Neuronal stem cell (in vitro differentiated cells): ENCODE measurements around the gene HOMER1.
"Not testable (repeated sequence)": the region's sequence is repeated elsewhere in the genome, so short reads cannot be mapped to it uniquely, and the experiment has no call there.

Experiments
- DNase-seq: peaks from one replicate; pipeline ENCODE4 v3.0.0-alpha.2; 2013; ENCODE audit warnings: low spot score
- H2AFZ ChIP-seq: one replicate; pipeline ENCODE4 v1.6.1; 2013; ENCODE audit warnings: mild to moderate bottlenecking, low read length, inconsistent platforms
- H2AK5ac ChIP-seq: 2 replicates; pipeline ENCODE4 v1.6.1; 2013; ENCODE audit warnings: low read depth, mild to moderate bottlenecking, inconsistent platforms, low read length, moderate library complexity, mixed read lengths
- H2BK120ac ChIP-seq: 2 replicates; pipeline ENCODE4 v1.6.1; 2013; ENCODE audit warnings: low read depth, mild to moderate bottlenecking, inconsistent platforms, low read length, moderate library complexity, mixed read lengths
- H2BK12ac ChIP-seq: one replicate; pipeline ENCODE4 v1.6.1; 2013; ENCODE audit warnings: low read length, inconsistent platforms
- H2BK15ac ChIP-seq: 2 replicates; pipeline ENCODE4 v1.6.1; 2013; ENCODE audit warnings: mild to moderate bottlenecking, low read length, inconsistent platforms, mixed read lengths
- H2BK5ac ChIP-seq: one replicate; pipeline ENCODE4 v1.6.1; 2013; ENCODE audit warnings: inconsistent platforms, mild to moderate bottlenecking, low read length, moderate library complexity
- H3K14ac ChIP-seq: one replicate; pipeline ENCODE4 v1.6.1; 2013; ENCODE audit warnings: low read length, inconsistent platforms
- H3K18ac ChIP-seq: 2 replicates; pipeline ENCODE4 v1.6.1; 2013; ENCODE audit warnings: low read length, inconsistent platforms
- H3K23ac ChIP-seq: 2 replicates; pipeline ENCODE4 v1.6.1; 2013; ENCODE audit warnings: low read depth, mild to moderate bottlenecking, mixed read lengths, low read length, inconsistent platforms; ENCODE audit not compliant: poor library complexity
- H3K27ac ChIP-seq: replicated peaks from 3 replicates; pipeline ENCODE4 v1.5.1; 2013; ENCODE audit warnings: low read length, inconsistent platforms
- H3K27me3 ChIP-seq, 3 experiments: 2 replicates each; pipeline ENCODE4 v1.6.1; 2013; ENCODE audit warnings: low read length in 3 of 3, mild to moderate bottlenecking in 2 of 3, inconsistent platforms in 1 of 3, low read depth in 1 of 3, mixed read lengths in 1 of 3, moderate library complexity in 1 of 3; ENCODE audit not compliant: control insufficient read depth in 3 of 3, insufficient read depth in 3 of 3
- H3K36me3 ChIP-seq, 2 donors: replicated peaks in 1 of 2; 2 replicates each; pipeline ENCODE4 v1.6.1; 2013; ENCODE audit warnings: low read length in 2 of 2; ENCODE audit not compliant: control insufficient read depth in 2 of 2, insufficient read depth in 2 of 2
- H3K4ac ChIP-seq: 2 replicates; pipeline ENCODE4 v1.6.1; 2013; ENCODE audit warnings: inconsistent platforms, mild to moderate bottlenecking, low read length, moderate library complexity
- H3K4me1 ChIP-seq, 2 donors: 1 replicate in 1 of 2; 2 replicates in 1 of 2; pipeline ENCODE4 v1.6.1; 2013; ENCODE audit warnings: low read length in 2 of 2, low read depth in 1 of 2; ENCODE audit not compliant: control insufficient read depth in 2 of 2, insufficient read depth in 1 of 2
- H3K4me2 ChIP-seq: one replicate; pipeline ENCODE4 v1.6.1; 2013; ENCODE audit warnings: mild to moderate bottlenecking, low read length, inconsistent platforms; ENCODE audit not compliant: insufficient read depth, poor library complexity, severe bottlenecking
- H3K4me3 ChIP-seq, 2 donors: 2 replicates each; pipeline ENCODE4 v1.5.1; 2013; ENCODE audit warnings: low read length in 2 of 2, mild to moderate bottlenecking in 2 of 2, inconsistent platforms in 1 of 2, moderate library complexity in 1 of 2
- H3K79me1 ChIP-seq: one replicate; pipeline ENCODE4 v1.6.1; 2013; ENCODE audit warnings: low read depth, mild to moderate bottlenecking, inconsistent platforms, low read length, moderate library complexity
- H3K9ac ChIP-seq: one replicate; pipeline ENCODE4 v1.6.1; 2013; ENCODE audit warnings: mild to moderate bottlenecking, low read depth, low read length, inconsistent platforms; ENCODE audit not compliant: poor library complexity
- H3K9me3 ChIP-seq, 2 donors: replicated peaks in 1 of 2; 2 replicates each; pipeline versions ENCODE3 to v1.6.1; 2013; ENCODE audit warnings: low read length in 2 of 2, mild to moderate bottlenecking in 2 of 2, inconsistent platforms in 1 of 2, low read depth in 1 of 2, mixed read lengths in 1 of 2, moderate library complexity in 1 of 2; ENCODE audit not compliant: control insufficient read depth in 2 of 2, insufficient read depth in 1 of 2
- H4K8ac ChIP-seq: one replicate; pipeline ENCODE4 v1.6.1; 2013; ENCODE audit warnings: low read depth, mild to moderate bottlenecking, inconsistent platforms, low read length, moderate library complexity
- H4K91ac ChIP-seq: one replicate; pipeline ENCODE4 v1.6.1; 2013; ENCODE audit warnings: low read length, low read depth, mild to moderate bottlenecking, inconsistent platforms; ENCODE audit not compliant: poor library complexity
- WGBS, 2 donors: extraction: QIAGEN DNeasy Blood & Tissue Kit; methylation state at CpG; one replicate each; pipeline ENCODE4 v1.1.7; 2013; ENCODE audit warnings: missing lambda C conversion rate in 2 of 2, mixed read lengths in 1 of 2; ENCODE audit not compliant: insufficient read length in 2 of 2, insufficient replicate concordance in 1 of 2; ENCODE audit errors: extremely low coverage in 2 of 2; 5-methylcytosine and 5-hydroxymethylcytosine counted together

The HOMER1 gene

DNA sequence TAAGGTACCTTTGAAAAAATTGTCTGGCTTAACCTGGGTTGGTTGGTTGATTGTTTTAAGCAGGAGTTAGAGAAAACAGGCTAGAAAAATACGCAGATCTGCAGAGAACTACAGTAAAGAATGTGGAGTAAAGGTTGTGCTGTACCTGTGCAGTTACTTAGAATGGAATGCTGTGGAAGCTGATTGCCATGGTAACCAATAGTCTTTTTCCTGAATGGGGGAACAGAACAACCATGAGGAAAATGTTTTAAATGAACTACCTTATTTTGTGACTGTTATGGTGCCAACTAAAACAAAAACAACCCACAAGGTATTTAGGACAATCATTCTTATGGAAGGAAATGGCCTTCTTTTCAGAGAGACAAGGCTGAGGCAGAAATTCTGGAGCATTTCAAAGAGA, 4.8 kb upstream of the HOMER1 start:
- no peak overlapping the region for H2AFZ ChIP-seq
- WGBS, 2 donors, result no CpG with 5 or more reads among the region's 1 CpG
- no peak overlapping the region for H4K8ac ChIP-seq
- H3K27ac ChIP-seq, result no peak overlapping the region
- no peak overlapping the region for H3K23ac ChIP-seq
- no peaks in the 10 kb centered on the region for H3K79me1 ChIP-seq
- no peak overlapping the region for H3K4me3 ChIP-seq
- no peak overlapping the region for H2BK15ac ChIP-seq
- H2BK120ac ChIP-seq, result no peak overlapping the region
- H3K18ac ChIP-seq, result no peak overlapping the region
- peaks cover 0 to 2% of the 10 kb centered on the region in 2 donors for H3K9me3 ChIP-seq
- H4K91ac ChIP-seq, result no peak overlapping the region
- no peaks in the 10 kb centered on the region for H3K36me3 ChIP-seq
- H3K4me2 ChIP-seq, result no peak overlapping the region
- H2BK5ac ChIP-seq, result no peak overlapping the region
- no peak overlapping the region for H3K4ac ChIP-seq
- no peak overlapping the region for H2BK12ac ChIP-seq
- no peak overlapping the region for H3K9ac ChIP-seq
- H2AK5ac ChIP-seq, result no peak overlapping the region
- peaks cover 0 to 5% (median 0%) of the 10 kb centered on the region in 3 experiments for H3K27me3 ChIP-seq
- H3K14ac ChIP-seq, result no peak overlapping the region
- peaks cover 1 to 4% of the 10 kb centered on the region in 2 donors for H3K4me1 ChIP-seq
- no peak for DNase-seq

DNA sequence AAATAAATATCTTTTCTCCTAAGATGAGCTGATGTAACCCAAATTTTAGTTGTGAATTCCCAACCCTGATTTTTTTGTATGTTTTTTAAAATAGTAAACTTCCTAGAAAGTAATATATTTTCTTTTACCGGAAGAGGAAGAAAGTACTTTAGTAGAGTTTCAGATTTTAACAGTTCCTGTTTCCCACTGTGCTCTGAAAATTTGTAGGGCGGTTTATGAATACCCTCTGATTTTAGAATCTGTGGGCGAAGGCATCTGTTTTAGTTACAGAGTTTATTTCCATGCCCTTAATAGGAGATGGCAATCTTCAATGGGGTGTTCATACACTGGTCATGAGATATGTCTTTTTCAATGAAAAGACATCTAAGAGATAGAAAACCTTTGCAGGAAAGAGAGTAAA, 3.7 kb upstream of the HOMER1 start:
- Histone ChIP-seq H2BK5ac (no peak overlapping the region), H3K4me3 (no peak overlapping the region), H3K23ac (no peak overlapping the region), H3K14ac (no peak overlapping the region), H2AFZ (no peak overlapping the region), H3K18ac (no peak overlapping the region), H3K4me2 (no peak overlapping the region), H2BK120ac (no peak overlapping the region), H2BK12ac (no peak overlapping the region), H2AK5ac (no peak overlapping the region), H2BK15ac (no peak overlapping the region), H3K27me3 (peaks cover 0 to 5% (median 0%) of the 10 kb centered on the region in 3 experiments), H3K9me3 (peaks cover 0 to 2% of the 10 kb centered on the region in 2 donors), H3K36me3 (no peaks in the 10 kb centered on the region), H3K27ac (no peak overlapping the region), H4K8ac (no peak overlapping the region), H3K4me1 (peaks cover 1 to 4% of the 10 kb centered on the region in 2 donors), H4K91ac (no peak overlapping the region), H3K79me1 (no peaks in the 10 kb centered on the region), H3K4ac (no peak overlapping the region), H3K9ac (no peak overlapping the region)
- DNase-seq, result no peak
- no CpG with 5 or more reads among the region's 3 CpGs for WGBS, 2 donors

DNA sequence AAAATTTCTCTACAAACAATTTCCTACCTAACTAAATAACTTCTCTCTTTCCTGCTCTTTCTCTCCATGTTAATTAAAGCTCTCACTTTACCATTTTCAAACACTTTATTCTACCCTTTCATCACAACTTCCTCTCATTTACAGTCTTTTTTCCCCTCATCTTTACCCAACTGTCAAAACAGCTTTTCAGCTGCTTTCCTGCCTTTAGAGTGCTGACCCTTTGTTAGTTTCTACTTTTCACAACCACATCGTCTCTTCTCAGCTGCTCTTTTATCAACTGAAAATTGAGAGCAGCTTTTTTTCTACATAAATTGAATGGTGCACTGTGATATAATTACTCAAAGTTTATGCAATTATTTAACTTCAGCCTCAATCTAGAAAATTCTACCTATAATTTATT, 3.1 kb upstream of the HOMER1 start:
- no peak overlapping the region for H2BK15ac ChIP-seq
- H3K27ac ChIP-seq, result no peak overlapping the region
- no peak overlapping the region for H2BK120ac ChIP-seq
- no peak overlapping the region for H3K4me3 ChIP-seq
- H3K9ac ChIP-seq, result no peak overlapping the region
- H3K79me1 ChIP-seq, result no peaks in the 10 kb centered on the region
- peaks cover 0 to 5% (median 0%) of the 10 kb centered on the region in 3 experiments for H3K27me3 ChIP-seq
- no peak overlapping the region for H2BK5ac ChIP-seq
- H2AFZ ChIP-seq, result no peak overlapping the region
- H3K18ac ChIP-seq, result no peak overlapping the region
- H4K8ac ChIP-seq, result no peak overlapping the region
- no CpG with 5 or more reads among the region's 1 CpG for WGBS, 2 donors
- no peak overlapping the region for H4K91ac ChIP-seq
- no peaks in the 10 kb centered on the region for H3K36me3 ChIP-seq
- no peak overlapping the region for H3K4me2 ChIP-seq
- H3K4ac ChIP-seq, result no peak overlapping the region
- H3K4me1 ChIP-seq, result peaks cover 1 to 4% of the 10 kb centered on the region in 2 donors
- peaks cover 0 to 2% of the 10 kb centered on the region in 2 donors for H3K9me3 ChIP-seq
- no peak for DNase-seq
- H3K23ac ChIP-seq, result no peak overlapping the region
- H2AK5ac ChIP-seq, result no peak overlapping the region
- H2BK12ac ChIP-seq, result no peak overlapping the region
- no peak overlapping the region for H3K14ac ChIP-seq

DNA sequence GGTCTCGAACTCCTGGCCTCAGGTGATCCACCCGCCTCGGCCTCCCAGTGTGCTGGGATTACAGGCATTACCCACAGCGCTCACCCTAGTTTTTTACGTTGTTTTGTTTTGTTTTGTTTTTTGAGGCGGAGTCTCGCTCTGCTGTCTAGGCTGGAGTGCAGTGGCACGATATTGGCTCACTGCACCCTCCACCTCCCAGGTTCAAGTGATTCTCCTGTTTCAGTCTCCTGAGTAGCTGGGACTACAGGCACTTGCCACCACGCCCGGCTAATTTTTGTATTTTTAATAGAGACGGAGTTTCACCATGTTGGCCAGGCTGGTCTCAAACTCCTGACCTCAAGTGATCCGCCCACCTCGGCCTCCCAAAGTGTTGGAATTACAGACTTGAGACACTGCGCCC, 2.4 kb upstream of the HOMER1 start:
- not testable (repeated sequence) for H3K36me3 ChIP-seq, H3K4me1 ChIP-seq, H2AFZ ChIP-seq, H3K27ac ChIP-seq, H3K79me1 ChIP-seq, H3K4me3 ChIP-seq, H3K4ac ChIP-seq, H3K9me3 ChIP-seq, H2BK5ac ChIP-seq, H3K9ac ChIP-seq, H2BK12ac ChIP-seq, DNase-seq, H2BK120ac ChIP-seq, H2BK15ac ChIP-seq, H4K91ac ChIP-seq, H3K14ac ChIP-seq, H2AK5ac ChIP-seq, H3K18ac ChIP-seq, H3K27me3 ChIP-seq, H4K8ac ChIP-seq, H3K4me2 ChIP-seq, H3K23ac ChIP-seq
- no CpG with 5 or more reads among the region's 14 CpGs for WGBS, 2 donors
